ENCODE data around the gene YJEFN3.
A peak's percentile ranks its signal among the peaks of the same experiment; 100 is the strongest.

The YJEFN3 gene

GRCh38 chr19:19498255-19498991 lies 30.3 kb upstream of the YJEFN3 start:
- DNase-seq = no peak

GRCh38 chr19:19499272-19499995 lies 29.3 kb upstream of the YJEFN3 start:
- no peak for DNase-seq

GRCh38 chr19:19500975-19501644 lies 27.6 kb upstream of the YJEFN3 start:
- no peak for DNase-seq

GRCh38 chr19:19501798-19502197 lies 26.9 kb upstream of the YJEFN3 start:
- DNase-seq = no peak

- DNase-seq = no peak
These were observed 26.4 kb upstream of the YJEFN3 start for GRCh38 chr19:19502281-19502680.

GRCh38 chr19:19502808-19503602 lies 25.7 kb upstream of the YJEFN3 start:
- DNase-seq = no peak

- no peak for DNase-seq
These were observed 23.7 kb upstream of the YJEFN3 start for GRCh38 chr19:19504754-19505668.

GRCh38 chr19:19505669-19506326 lies 22.9 kb upstream of the YJEFN3 start:
- DNase-seq = no peak

- DNase-seq = no peak
These were observed 22.1 kb upstream of the YJEFN3 start for GRCh38 chr19:19506592-19506991.

- DNase-seq = no peak
These were observed 21.4 kb upstream of the YJEFN3 start for GRCh38 chr19:19507354-19507753.

GRCh38 chr19:19508217-19508616 lies 20.5 kb upstream of the YJEFN3 start:
- DNase-seq = no peak

- no peak for DNase-seq
These were observed 18.3 kb upstream of the YJEFN3 start for GRCh38 chr19:19510432-19510831.

GRCh38 chr19:19513682-19514081 lies 15.0 kb upstream of the YJEFN3 start:
- no peak for DNase-seq

- DNase-seq = no peak
These were observed 14.5 kb upstream of the YJEFN3 start for GRCh38 chr19:19514215-19514657.

- DNase-seq = no peak
These were observed 13.7 kb upstream of the YJEFN3 start, which contains the start of gene TSSK6 for GRCh38 chr19:19514881-19515641. TSSK6 (minus strand) TSS chr19:19515548; CDS start chr19:19515427, 121 bp downstream.

GRCh38 chr19:19515642-19516519 lies 12.8 kb upstream of the YJEFN3 start, which contains the start of gene NDUFA13:
NDUFA13 (plus strand) TSS chr19:19516225; CDS start chr19:19516239, 14 bp downstream.
- DNase-seq = peak; percentile 90

- DNase-seq = no peak
These were observed 11.5 kb upstream of the YJEFN3 start for GRCh38 chr19:19517235-19517619.

GRCh38 chr19:19520989-19521388 lies 7.7 kb upstream of the YJEFN3 start:
- no peak for DNase-seq

- DNase-seq = no peak
These were observed 5.5 kb upstream of the YJEFN3 start for GRCh38 chr19:19523177-19523576.

Measured in activated CD4-positive, alpha-beta T cell treated with anti-CD3 and anti-CD28 coated beads for 1 hour (primary cell).